ENCODE results near the gene RPIA. TPM values are rescaled to one million over a fixed set of nuclear protein-coding genes. Genes with fewer than 3 reads are reported as not detected.

The RPIA gene
- total RNA-seq, 2 experiments from 2014 or later: 31.6 to 68.1 TPM

DNA sequence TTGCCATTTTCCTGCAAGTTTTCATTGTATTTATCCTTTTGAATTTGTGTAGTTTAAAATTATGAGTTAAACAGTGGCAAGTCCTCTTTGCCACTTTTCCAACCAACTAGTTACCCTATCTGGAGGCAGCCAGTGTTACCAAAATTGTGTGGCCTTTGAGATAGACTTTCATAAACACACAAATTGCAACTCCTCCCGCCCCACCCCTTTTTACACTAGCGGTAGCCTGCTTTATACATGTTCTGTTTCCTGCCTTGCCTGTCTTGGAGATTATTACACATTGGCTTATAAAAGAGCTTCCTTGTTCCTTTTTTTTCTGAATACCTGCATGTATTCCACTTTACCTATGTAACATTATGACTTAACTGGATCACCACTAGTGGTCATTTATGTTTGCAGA lies 56.5 kb downstream of the RPIA start:
- TF ChIP-seq EZH2phosphoT487 (IDR thresholded peaks at IDR 0.05; ENCODE audit: borderline replicate concordance, low read depth, low read length): no peak
- TF ChIP-seq, protein P1, sequence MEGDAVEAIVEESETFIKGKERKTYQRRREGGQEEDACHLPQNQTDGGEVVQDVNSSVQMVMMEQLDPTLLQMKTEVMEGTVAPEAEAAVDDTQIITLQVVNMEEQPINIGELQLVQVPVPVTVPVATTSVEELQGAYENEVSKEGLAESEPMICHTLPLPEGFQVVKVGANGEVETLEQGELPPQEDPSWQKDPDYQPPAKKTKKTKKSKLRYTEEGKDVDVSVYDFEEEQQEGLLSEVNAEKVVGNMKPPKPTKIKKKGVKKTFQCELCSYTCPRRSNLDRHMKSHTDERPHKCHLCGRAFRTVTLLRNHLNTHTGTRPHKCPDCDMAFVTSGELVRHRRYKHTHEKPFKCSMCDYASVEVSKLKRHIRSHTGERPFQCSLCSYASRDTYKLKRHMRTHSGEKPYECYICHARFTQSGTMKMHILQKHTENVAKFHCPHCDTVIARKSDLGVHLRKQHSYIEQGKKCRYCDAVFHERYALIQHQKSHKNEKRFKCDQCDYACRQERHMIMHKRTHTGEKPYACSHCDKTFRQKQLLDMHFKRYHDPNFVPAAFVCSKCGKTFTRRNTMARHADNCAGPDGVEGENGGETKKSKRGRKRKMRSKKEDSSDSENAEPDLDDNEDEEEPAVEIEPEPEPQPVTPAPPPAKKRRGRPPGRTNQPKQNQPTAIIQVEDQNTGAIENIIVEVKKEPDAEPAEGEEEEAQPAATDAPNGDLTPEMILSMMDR (conservative IDR thresholded peaks at IDR 0.05; ENCODE audit: low read length): 0 out of 2 replicates have a peak, but pooled peaks have one; percentile 16
- peaks cover 63% of the 10 kb centered on the region for H3K4me1 ChIP-seq (ENCODE audit: insufficient read depth, low read length, poor library complexity, severe bottlenecking)
- H3K79me2 ChIP-seq (ENCODE audit: insufficient read depth, low read depth, low read length): peaks cover 47% of the 10 kb centered on the region; the same call in 1 of the 2 replicates
- H3K4me2 ChIP-seq (ENCODE audit: low read length): peak overlapping the region; percentile 63
- H2AFZ ChIP-seq (ENCODE audit: low read length): peak overlapping the region; percentile 20; the same call in 1 of the 2 replicates
- H3K27ac ChIP-seq (ENCODE audit: low read depth, low read length, poor library complexity, severe bottlenecking): peak overlapping the region; percentile 96
- peaks cover 44% of the 10 kb centered on the region for H3K9me3 ChIP-seq (ENCODE audit: low read length)
- no TSS peak for BruUV-seq (replicated peaks)
- H3K36me3 ChIP-seq (ENCODE audit: insufficient read depth, low read length): peaks cover 89% of the 10 kb centered on the region
- intact Hi-C loops (cut with micrococcal nuclease; ENCODE audit: unreplicated experiment): no loop called here
- H3K9me2 ChIP-seq (ENCODE audit: insufficient read depth, low read length): no peaks in the 10 kb centered on the region
- H3K4me3 ChIP-seq (ENCODE audit: low read depth, low read length, poor library complexity, severe bottlenecking): peak overlapping the region; percentile 11
- no peaks in the 10 kb centered on the region for H4K20me1 ChIP-seq (ENCODE audit: insufficient read depth, low read length)
- ChIA-PET POLR2A (interaction anchor here (1.2 to 12.3 kb wide), 8 partner anchors 10 to 136 kb away, joined by 3 to 517 read pairs (median 6); no protein-coding TSS in a partner anchor), CTCF (ENCODE audit: unreplicated experiment) (no interaction called here)
- peak; percentile 61 for DNase-seq (ENCODE audit: low spot score)

GRCh38 chr2:88751768-88752167 lies 60.3 kb downstream of the RPIA start:
- H3K27ac ChIP-seq (ENCODE audit: low read depth, low read length, poor library complexity, severe bottlenecking): peak overlapping the region; percentile 96
- H3K4me1 ChIP-seq (ENCODE audit: insufficient read depth, low read length, poor library complexity, severe bottlenecking): peaks cover 100% of the 10 kb centered on the region

More at GRCh38 chr2:88751768-88752167, 60.3 kb downstream of the RPIA start:
- peaks cover 6% of the 10 kb centered on the region; the same call in 1 of the 2 replicates for H3K9me3 ChIP-seq (ENCODE audit: low read length)
- peak overlapping the region; percentile 45 for H3K4me3 ChIP-seq (ENCODE audit: low read depth, low read length, poor library complexity, severe bottlenecking)
- no peak overlapping the region for H2AFZ ChIP-seq (ENCODE audit: low read length)
- peak overlapping the region; percentile 71 for H3K4me2 ChIP-seq (ENCODE audit: low read length)
- POLR2A ChIA-PET: interaction anchor here (0.6 to 12.3 kb wide), 22 partner anchors 10 to 1445 kb away, joined by 3 to 517 read pairs (median 6); no protein-coding TSS in a partner anchor
- H3K36me3 ChIP-seq (ENCODE audit: insufficient read depth, low read length): peaks cover 76% of the 10 kb centered on the region
- intact Hi-C loops (cut with micrococcal nuclease; ENCODE audit: unreplicated experiment): loop anchor here (5.0 kb wide), 2 partner anchors 144 to 401 kb away; no protein-coding TSS in a partner anchor
- TF ChIP-seq, protein P1 (conservative IDR thresholded peaks at IDR 0.05; ENCODE audit: low read length): no peak
- no peak for TF ChIP-seq EZH2phosphoT487 (IDR thresholded peaks at IDR 0.05; ENCODE audit: borderline replicate concordance, low read depth, low read length)
- BruUV-seq (replicated peaks): no TSS peak
- DNase-seq (ENCODE audit: low spot score): peak; percentile 92
- no peaks in the 10 kb centered on the region for H4K20me1 ChIP-seq (ENCODE audit: insufficient read depth, low read length)
- H3K9me2 ChIP-seq (ENCODE audit: insufficient read depth, low read length): no peaks in the 10 kb centered on the region
- H3K79me2 ChIP-seq (ENCODE audit: insufficient read depth, low read depth, low read length): peaks cover 40% of the 10 kb centered on the region; the same call in 1 of the 2 replicates
- CTCF ChIA-PET (ENCODE audit: unreplicated experiment): interaction anchor here (0.7 to 1.6 kb wide), 5 partner anchors 79 to 129 kb away, joined by 3 to 9 read pairs (median 4); no protein-coding TSS in a partner anchor
